ENCODE measurements around the gene PLLP. TPM values are rescaled to one million over a fixed set of nuclear protein-coding genes. Genes with fewer than 3 reads are reported as not detected.

Gene PLLP
- total and polyA plus RNA-seq, 10 of the 15 experiments (the other 5 are each of a cell fraction or from before 2014, with no cell fraction given): 0.21 to 5.8 (median 0.67) TPM

- ChIA-PET SMC1A (ENCODE audit: uncharacterized antibody, unreplicated experiment) (interaction anchor here (1.1 to 1.3 kb wide), 2 partner anchors 30 to 32 kb away, joined by 3 to 4 read pairs; no protein-coding TSS in a partner anchor), RAD21 (ENCODE audit: unreplicated experiment) (interaction anchor here (1.0 kb wide), 1 partner anchor 196 kb away, joined by 3 read pairs; no protein-coding TSS in a partner anchor), CTCF (interaction anchor here (0.6 to 2.4 kb wide), 2 partner anchors 9 to 259 kb away, joined by 4 read pairs; no protein-coding TSS in a partner anchor), POLR2A (no interaction called here)
- no peak overlapping the region for H3K4me3 ChIP-seq
- H3K79me2 ChIP-seq (ENCODE audit: control insufficient read depth, insufficient read depth, low read length): no peaks in the 10 kb centered on the region
- no peak overlapping the region for H3K4me2 ChIP-seq (ENCODE audit: control insufficient read depth, insufficient read depth)
- no peaks in the 10 kb centered on the region; the same call in 1 of the 3 replicates for H3K9me3 ChIP-seq (replicated peaks; ENCODE audit: control insufficient read depth, insufficient read depth, low read length)
- in situ Hi-C loops (cut with MboI): loop anchor here (25.0 kb wide), 1 partner anchor 1339 kb away; no protein-coding TSS in a partner anchor
- intact Hi-C loops (cut with micrococcal nuclease; ENCODE audit: unreplicated experiment): no loop called here
- H3K27me3 ChIP-seq (replicated peaks in 1 of 2; ENCODE audit: control insufficient read depth in 2 of 2, insufficient read depth in 2 of 2, low read length in 1 of 2): no peaks in the 10 kb centered on the region
- DNase-seq (ENCODE audit: low read depth, low spot score) (no peak), FAIRE-seq (no peak), ATAC-seq (no peak)
- no peak overlapping the region for H3K27ac ChIP-seq (ENCODE audit: control insufficient read depth, insufficient read depth)
- 100% methylated on average over 1 of the region's 1 CpG for WGBS (ENCODE audit: insufficient coverage, insufficient replicate concordance, low lambda C conversion rate, missing lambda C conversion rate)
- H2AFZ ChIP-seq (ENCODE audit: control insufficient read depth, low read depth, low read length): no peak overlapping the region
- H3K36me3 ChIP-seq (ENCODE audit: control insufficient read depth in 2 of 2, insufficient read depth in 2 of 2, low read length in 1 of 2): peaks cover 4 to 48% of the 10 kb centered on the region in 2 experiments
- no peak overlapping the region for H3K9ac ChIP-seq (ENCODE audit: control insufficient read depth, insufficient read depth, low read length)
- no peaks in the 10 kb centered on the region for H4K20me1 ChIP-seq (ENCODE audit: control insufficient read depth, insufficient read depth)
- TF ChIP-seq, protein P1, sequence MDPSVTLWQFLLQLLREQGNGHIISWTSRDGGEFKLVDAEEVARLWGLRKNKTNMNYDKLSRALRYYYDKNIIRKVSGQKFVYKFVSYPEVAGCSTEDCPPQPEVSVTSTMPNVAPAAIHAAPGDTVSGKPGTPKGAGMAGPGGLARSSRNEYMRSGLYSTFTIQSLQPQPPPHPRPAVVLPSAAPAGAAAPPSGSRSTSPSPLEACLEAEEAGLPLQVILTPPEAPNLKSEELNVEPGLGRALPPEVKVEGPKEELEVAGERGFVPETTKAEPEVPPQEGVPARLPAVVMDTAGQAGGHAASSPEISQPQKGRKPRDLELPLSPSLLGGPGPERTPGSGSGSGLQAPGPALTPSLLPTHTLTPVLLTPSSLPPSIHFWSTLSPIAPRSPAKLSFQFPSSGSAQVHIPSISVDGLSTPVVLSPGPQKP (IDR thresholded peaks at IDR 0.05; ENCODE audit: low read depth, low read length): no peak
- TF ChIP-seq ZBTB40 (IDR thresholded peaks at IDR 0.05; ENCODE audit: borderline replicate concordance) (no peak), SIX5 (IDR thresholded peaks at IDR 0.05; ENCODE audit: low read depth, low read length, severe bottlenecking) (no peak), E2F4 (IDR thresholded peaks at IDR 0.05; ENCODE audit: low read depth, low read length) (no peak), SIN3A (IDR thresholded peaks at IDR 0.05; ENCODE audit: low read depth, low read length) (no peak), POU2F2 (IDR thresholded peaks at IDR 0.05; ENCODE audit: borderline replicate concordance, low read depth, low read length) (no peak), SPI1 (IDR thresholded peaks at IDR 0.05; ENCODE audit: borderline replicate concordance, insufficient read depth, low read depth, low read length) (no peak), FOXM1 (IDR thresholded peaks at IDR 0.05; ENCODE audit: low read depth, low read length) (no peak), SP1 (IDR thresholded peaks at IDR 0.05; ENCODE audit: low read depth, low read length) (no peak)
- TF ChIP-seq, protein P2, sequence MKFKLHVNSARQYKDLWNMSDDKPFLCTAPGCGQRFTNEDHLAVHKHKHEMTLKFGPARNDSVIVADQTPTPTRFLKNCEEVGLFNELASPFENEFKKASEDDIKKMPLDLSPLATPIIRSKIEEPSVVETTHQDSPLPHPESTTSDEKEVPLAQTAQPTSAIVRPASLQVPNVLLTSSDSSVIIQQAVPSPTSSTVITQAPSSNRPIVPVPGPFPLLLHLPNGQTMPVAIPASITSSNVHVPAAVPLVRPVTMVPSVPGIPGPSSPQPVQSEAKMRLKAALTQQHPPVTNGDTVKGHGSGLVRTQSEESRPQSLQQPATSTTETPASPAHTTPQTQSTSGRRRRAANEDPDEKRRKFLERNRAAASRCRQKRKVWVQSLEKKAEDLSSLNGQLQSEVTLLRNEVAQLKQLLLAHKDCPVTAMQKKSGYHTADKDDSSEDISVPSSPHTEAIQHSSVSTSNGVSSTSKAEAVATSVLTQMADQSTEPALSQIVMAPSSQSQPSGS (IDR thresholded peaks at IDR 0.05; ENCODE audit: low read length): no peak
- no TSS peak for BruUV-seq (replicated peaks)
- no peaks in the 10 kb centered on the region for H3K4me1 ChIP-seq (ENCODE audit: control insufficient read depth, insufficient read depth, low read length)
These were observed 61.4 kb downstream of the PLLP start for GRCh38 chr16:57223057-57223456.
